ENCODE measurements around the gene TRIM17.

The TRIM17 gene

DNA sequence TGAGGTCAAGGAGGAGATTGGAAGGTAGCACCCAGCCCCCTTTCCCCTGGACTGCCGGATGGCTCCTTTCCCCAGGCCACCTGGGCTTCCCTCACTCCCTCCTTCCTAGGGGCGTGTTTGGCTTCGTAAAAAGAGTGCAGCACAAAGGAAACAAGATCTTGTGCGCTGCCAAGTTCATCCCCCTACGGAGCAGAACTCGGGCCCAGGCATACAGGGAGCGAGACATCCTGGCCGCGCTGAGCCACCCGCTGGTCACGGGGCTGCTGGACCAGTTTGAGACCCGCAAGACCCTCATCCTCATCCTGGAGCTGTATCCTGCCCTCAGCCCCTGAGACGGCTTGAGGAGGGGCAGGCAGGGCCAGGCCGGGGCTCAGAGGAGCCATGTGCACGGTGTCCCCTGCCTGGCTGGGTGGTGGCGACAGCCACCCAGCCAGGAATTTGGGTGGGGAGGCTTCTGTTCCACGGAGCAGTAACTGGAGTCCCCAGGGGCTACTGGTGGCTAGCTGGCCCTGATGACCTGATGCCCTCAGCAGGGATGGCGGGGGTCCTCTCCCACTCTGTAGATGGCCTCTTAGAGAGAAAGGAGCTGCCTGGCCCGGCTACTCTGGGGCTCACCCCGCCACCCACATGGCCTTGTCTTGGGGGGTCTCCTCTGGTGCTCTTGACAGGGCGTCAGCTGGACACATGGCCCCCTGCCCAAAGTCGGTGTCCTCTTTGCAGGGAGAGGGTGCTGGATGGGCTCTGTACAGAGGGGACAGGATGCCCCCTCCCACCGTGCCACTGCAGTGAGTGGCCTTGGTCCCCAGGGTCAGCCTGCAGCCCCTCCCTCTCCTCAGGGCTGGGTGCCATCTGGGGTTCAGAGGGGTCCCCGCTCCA, 49.6 kb downstream of the TRIM17 start:
- no peak overlapping the region for H3K4me3 ChIP-seq (ENCODE audit: low read depth, low read length)
- TF ChIP-seq, protein P1, sequence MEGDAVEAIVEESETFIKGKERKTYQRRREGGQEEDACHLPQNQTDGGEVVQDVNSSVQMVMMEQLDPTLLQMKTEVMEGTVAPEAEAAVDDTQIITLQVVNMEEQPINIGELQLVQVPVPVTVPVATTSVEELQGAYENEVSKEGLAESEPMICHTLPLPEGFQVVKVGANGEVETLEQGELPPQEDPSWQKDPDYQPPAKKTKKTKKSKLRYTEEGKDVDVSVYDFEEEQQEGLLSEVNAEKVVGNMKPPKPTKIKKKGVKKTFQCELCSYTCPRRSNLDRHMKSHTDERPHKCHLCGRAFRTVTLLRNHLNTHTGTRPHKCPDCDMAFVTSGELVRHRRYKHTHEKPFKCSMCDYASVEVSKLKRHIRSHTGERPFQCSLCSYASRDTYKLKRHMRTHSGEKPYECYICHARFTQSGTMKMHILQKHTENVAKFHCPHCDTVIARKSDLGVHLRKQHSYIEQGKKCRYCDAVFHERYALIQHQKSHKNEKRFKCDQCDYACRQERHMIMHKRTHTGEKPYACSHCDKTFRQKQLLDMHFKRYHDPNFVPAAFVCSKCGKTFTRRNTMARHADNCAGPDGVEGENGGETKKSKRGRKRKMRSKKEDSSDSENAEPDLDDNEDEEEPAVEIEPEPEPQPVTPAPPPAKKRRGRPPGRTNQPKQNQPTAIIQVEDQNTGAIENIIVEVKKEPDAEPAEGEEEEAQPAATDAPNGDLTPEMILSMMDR (IDR thresholded peaks at IDR 0.05; ENCODE audit: insufficient read depth, low read depth, low read length, missing control alignments), result no peak
- DNase-seq (ENCODE audit: low read depth), result no peak

DNA sequence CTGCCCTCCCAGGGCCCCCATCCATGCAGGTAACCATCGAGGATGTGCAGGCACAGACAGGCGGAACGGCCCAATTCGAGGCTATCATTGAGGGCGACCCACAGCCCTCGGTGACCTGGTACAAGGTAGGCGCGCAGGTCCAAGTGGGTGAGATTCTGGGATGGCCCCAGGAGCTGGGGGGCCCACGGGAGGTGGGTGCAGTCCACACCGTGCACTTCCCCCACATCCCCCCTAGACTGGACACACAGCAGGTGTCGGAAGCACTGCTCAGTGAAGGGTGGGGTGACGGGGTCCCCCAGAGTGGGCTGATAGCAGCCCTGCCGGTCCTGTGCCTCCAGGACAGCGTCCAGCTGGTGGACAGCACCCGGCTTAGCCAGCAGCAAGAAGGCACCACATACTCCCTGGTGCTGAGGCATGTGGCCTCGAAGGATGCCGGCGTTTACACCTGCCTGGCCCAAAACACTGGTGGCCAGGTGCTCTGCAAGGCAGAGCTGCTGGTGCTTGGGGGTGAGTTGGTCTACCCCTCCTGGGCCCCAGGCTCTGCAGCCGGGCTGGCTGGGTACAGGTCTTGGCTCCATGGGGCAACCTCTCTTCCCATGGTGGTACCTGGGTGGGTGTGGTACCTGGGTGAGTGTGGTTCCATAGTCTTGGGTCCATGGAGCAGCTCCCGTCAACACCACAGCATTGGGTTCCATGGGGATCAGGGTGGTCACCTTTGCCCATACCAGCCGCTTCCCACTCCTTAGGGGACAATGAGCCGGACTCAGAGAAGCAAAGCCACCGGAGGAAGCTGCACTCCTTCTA, 50.4 kb downstream of the TRIM17 start:
- DNase-seq (ENCODE audit: low read depth), result no peak
- H3K4me3 ChIP-seq (ENCODE audit: low read depth, low read length), result no peak overlapping the region
- TF ChIP-seq, protein P1 (IDR thresholded peaks at IDR 0.05; ENCODE audit: insufficient read depth, low read depth, low read length, missing control alignments), result no peak

DNA sequence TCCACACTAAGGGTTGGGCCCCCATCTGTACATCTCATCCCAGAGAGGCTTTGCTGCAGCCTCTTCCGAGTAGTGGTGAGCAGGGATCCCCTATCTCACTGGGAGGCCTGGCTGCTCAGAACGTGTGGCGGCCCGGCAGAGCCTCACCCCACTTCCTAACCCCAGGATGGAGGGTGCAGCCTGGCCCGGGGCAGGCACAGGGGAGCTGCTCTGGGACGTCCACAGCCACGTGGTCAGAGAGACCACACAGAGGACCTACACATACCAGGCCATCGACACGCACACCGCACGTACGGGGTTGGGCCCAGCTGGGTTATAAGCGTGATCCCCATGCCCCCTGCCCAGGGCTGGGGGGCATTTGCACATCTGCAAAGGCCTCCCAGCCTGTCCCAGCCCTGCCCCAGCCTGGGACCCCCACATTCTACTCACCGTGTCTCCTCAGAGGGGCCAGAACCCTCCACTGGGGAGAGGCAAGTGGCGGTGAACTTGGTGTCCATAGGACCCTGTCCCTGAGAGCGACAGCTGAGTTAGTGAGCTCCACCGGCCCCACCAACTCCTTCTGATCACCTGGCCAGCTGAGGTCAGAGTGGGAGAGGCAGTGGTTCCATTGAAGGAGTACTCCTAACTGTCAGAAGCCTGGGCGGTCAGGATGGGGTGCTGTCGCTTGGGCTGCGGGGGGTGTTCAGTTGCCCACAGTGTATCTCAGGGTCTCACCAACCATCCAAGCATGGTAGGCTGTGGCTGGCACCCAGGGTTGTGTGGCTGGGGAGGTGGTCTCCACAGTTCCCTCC, 51.2 kb downstream of the TRIM17 start:
- TF ChIP-seq, protein P1 (IDR thresholded peaks at IDR 0.05; ENCODE audit: insufficient read depth, low read depth, low read length, missing control alignments), result no peak
- no peak for DNase-seq (ENCODE audit: low read depth)
- H3K4me3 ChIP-seq (ENCODE audit: low read depth, low read length), result no peak overlapping the region

DNA sequence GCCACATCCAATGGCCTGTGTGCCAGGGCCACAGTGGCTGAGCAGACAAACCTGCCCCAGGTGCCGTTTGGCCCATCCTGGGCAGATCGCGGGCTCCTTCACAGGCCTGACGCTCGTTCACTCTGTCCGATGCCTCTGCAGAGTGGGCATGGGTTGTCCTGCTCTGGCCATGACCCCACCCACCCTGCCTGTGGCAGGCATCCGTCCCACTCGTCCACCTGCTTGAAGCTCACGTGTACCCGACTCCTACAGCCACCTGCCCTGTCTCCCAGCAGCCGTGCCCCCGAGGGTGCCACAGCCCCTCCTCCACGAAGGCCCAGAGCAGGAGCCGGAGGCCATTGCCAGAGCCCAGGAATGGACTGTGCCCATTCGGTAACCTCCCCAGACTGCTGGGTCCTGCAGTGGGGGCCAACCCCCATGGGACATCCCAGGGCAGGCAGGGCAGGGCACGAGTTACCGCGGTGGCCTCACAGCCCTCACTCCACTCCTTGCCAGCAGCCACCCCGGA, 51.9 kb downstream of the TRIM17 start:
- DNase-seq (ENCODE audit: low read depth), result no peak
- no peak overlapping the region for H3K4me3 ChIP-seq (ENCODE audit: low read depth, low read length)
- TF ChIP-seq, protein P1 (IDR thresholded peaks at IDR 0.05; ENCODE audit: insufficient read depth, low read depth, low read length, missing control alignments), result no peak

DNA sequence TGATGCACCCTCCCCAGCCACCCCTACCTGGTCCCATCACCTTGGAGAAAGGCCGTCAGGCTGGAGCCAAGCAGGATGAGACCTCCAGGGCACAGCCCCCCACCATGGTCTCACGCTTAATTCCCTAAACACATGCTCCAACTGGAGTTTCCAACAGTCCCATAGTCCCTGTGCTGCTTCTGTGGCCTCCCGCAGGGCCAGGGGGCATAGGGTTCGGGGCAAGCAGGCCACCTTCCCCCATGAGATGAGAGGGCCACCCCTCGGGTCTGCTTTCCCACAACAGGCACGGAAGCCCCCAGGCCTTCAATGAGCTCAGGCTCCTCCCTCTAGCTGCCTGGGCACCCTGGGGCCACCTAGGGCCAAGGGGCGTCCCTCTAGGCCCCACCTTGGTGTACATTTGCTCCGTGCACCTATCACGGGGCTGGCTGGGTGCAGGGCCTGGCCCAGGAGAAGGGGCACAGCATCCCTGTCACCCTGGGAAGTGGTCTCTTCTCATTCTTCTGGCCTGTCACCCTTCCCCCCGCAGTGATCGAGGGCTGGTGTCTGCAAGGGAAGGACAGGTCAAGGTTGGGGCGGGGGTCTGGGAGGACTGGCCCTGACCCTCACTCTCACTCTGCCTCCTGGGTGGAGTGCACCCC, 52.5 kb downstream of the TRIM17 start:
- no peak for DNase-seq (ENCODE audit: low read depth)
- H3K4me3 ChIP-seq (ENCODE audit: low read depth, low read length), result no peak overlapping the region
- TF ChIP-seq, protein P1 (IDR thresholded peaks at IDR 0.05; ENCODE audit: insufficient read depth, low read depth, low read length, missing control alignments), result no peak

DNA sequence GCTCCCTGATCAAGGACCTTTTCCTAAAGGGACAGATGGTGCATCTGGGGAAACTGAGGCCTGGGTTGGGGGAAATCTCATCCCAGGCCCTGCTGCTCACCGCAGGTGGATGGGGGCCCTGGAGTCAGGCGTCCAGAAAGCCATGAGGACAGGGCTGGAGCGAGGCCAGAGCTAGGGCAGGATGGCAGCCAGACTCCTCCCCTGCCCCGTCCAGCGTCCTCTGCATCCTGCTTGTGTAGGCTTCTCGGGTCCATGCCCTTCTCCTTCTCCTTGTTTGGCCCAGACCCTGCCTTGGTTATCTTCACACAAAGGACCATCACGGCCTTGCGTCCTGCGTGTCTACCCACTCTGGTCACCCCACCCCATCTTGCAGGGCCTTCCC, 53.0 kb downstream of the TRIM17 start:
- DNase-seq (ENCODE audit: low read depth), result no peak
- H3K4me3 ChIP-seq (ENCODE audit: low read depth, low read length), result no peak overlapping the region
- TF ChIP-seq, protein P1 (IDR thresholded peaks at IDR 0.05; ENCODE audit: insufficient read depth, low read depth, low read length, missing control alignments), result no peak
